GM18526 (cell line): ENCODE data around the gene SEPHS1.

Experiments used
- POLR2A ChIP-seq: IDR thresholded peaks from 3 replicates; pipeline ENCODE4 v1.6.1; 2011; ENCODE audit not compliant: insufficient read length; ENCODE audit errors: extremely low read depth

The SEPHS1 gene

DNA sequence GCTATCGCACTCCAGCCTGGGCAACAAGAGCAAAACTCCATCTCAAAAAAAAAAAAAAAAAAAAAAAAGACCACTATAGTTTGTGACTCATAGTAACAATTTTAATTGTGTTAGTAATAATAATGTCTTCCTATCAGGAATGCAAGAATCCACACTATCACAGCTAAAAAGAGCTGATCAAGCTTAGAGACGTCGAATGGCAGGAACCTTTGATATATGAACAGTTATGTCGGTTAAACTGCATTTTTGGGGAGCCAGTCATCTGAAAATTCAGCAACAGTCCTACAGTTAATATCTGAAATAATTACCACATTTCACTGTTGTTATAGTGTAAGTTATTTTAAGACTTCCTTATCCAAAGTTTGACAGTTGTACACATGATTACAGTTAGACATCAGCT is 57.0 kb downstream of the SEPHS1 start:
- no peak for TF ChIP-seq POLR2A

DNA sequence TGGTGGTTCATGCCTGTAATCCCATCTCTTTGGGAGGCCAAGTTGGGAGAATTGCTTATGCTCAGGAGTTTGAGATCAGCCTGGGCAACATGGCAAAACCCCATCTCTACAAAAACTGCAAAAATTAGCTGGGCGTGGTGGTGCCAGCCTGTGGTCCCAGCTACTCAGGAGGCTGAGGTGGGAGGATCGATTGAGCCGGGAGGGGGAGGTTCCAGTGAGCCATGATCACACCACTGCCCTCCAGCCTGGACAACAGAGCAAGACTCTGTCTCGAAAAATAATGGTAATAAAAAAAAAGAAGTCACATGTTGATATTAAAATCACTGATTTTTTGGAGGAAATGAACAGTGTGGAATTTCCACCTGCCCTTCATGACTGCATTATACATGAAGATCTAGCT is 64.0 kb downstream of the SEPHS1 start:
- TF ChIP-seq POLR2A = no peak

DNA sequence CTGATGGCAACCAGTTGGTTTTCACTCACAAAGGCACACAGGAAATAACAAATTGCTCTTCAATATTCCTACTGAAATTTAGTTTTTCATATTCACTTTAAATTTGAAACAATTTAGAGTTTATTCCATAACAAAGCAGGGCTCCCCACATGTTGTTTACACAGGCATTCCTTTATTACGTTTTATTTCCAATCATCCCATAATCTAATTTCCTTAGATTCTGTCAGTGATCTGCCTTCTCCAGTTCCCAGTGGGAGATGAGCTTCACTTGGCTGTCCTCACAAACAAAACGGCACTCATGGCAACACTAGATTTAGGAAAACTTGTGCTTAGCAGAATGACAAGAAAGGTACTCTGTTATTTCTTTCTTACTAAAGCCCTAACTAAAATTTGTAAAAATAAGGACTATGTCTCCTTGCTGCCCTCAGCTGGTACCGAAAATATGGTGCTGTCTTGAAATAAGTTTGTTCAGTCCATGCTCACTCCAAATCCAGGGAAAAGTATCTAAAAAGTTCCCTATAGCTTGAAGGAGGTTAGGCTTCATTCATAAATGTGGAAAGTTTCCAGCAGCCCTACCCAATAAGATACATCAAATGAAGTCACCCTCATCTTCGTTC is 71.2 kb downstream of the SEPHS1 start:
- no peak for TF ChIP-seq POLR2A

DNA sequence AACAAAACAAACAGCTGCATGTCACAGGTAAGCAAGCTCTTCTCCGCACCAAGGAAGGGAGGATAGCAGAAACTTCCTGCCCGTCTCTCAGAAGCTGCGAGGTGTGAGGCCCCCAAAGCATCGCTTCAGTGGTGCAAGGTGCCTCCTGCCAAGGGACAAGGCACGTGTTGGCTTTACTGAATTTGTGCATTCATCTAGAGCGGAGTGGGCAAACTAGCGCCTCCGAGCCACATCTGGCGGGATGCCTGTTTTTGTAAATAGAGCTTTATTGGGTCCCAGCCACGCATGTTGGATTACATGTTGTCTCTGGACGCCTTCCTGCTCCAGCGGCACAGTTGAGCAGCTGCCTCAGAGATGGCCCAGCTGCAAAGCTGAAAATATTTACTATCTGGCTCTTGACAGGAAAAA is 75.9 kb downstream of the SEPHS1 start:
- no peak for TF ChIP-seq POLR2A

DNA sequence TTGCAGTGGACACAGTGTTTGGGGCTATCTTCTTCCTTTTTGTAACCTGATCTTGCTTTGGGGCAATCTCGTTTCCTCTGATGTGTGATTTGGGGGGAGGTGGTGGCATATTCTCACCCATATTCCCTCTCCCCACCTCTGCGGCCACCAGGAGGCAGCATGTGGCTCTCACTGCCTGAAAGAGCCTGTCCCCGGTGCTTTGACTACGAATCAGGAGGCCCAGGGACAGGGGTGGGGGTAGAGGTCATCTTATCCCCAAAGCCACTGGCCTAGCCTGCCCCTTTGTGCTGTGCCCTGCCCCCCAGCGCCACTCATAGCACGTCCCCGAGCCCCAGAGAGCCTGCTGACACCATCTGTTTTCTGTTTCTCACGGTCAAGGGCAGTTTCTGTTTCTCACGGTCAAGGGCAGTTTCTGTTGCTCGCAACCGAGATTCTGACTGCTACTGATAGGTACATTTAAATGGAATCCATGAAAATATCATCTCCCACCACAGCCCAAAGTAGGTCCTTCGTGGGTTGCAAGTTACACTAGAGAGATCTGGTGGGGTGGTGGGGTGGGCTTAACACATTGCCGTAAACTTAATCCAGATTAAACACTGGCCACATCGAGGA is 76.4 kb downstream of the SEPHS1 start:
- TF ChIP-seq POLR2A = no peak

DNA sequence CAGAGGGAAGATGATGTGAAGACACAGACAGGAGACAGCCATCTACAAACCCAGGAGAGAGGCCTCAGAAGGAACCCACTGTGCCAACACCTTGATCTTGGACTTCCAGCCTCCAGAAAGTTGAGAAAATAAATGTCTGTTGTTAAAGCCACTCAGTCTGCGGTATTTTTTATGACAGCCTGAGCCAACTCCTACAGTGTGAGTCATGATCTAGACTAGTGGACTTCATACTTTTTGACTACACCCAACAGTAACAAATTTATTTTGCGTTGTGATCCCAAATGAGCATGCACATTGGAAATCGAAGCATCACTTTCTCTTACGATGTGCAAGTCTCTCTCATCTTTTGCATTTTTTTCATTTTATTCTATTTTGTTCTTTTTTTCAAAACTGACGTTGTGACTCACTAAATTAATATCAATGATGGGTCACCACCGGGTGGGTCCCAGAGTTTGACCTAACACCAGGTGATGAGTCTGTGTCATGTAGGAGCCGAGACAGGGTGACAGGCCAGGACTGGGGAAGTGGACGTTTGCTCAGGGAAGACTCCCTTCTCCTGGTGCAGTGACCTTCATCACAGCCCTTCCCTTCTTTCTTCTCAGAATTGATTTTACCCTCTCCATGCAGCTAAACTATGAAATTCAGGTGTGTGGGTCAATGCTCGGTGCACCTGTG is 77.1 kb downstream of the SEPHS1 start:
- no peak for TF ChIP-seq POLR2A

DNA sequence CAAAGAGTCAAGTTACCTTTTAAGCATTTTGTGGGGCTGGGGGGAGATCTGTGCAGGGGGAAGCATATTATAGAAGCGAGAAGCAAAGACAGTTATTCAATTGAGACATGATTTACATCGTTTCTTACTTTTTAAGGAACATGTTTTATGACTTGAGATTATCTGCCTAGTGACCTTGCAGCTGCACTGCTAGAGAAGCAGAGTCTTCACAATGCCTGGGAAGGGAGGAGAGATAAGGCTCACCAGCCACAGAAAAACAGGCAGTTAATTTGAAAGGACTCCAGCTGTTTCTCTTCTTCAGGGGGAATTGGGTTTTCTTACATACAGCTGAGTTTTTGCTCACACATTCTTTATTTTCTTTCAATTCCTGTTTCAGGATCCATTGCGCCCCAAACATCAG is 79.3 kb downstream of the SEPHS1 start:
- TF ChIP-seq POLR2A = no peak

DNA sequence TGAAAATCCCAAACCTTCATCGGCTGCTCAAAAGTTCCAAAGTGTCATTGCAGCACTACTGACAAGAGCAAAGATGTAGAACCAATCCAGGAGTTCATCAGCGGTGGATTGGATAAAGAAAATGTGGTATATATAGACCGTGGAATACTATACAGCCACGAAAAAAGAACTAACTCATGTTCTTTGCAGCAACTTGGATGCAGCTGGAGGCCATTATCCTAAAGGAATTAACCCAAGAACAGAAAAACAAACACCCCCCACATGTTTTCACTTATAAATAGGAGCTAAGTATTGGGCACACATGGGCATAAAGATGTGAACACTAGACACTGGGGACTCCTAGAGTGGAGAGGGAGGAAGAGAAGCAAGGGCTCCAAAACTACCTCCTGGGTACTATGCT is 79.8 kb downstream of the SEPHS1 start:
- TF ChIP-seq POLR2A = no peak
